GM13976 (cell line): ENCODE results near the gene ALKBH7.
"Not testable (repeated sequence)": the region's sequence is repeated elsewhere in the genome, so short reads cannot be mapped to it uniquely, and the experiment has no call there.

Source experiments
- DNase-seq: peaks from one replicate; pipeline ENCODE4 v3.0.0; 2012; ENCODE audit warnings: low spot score
- in situ Hi-C: fragments of 300-500 bp; cut with MboI; formaldehyde crosslinking; loops from one replicate; pipeline ENCODE4 v1.12.0; 2022; ENCODE audit warnings: low sequenced_read_pairs, mixed read lengths, inconsistent platforms; ENCODE audit not compliant: unreplicated experiment
- TF ChIP-seq, protein P1 (sequence below): IDR thresholded peaks from 2 replicates; pipeline ENCODE4 v1.5.1; 2012; ENCODE audit warnings: borderline replicate concordance, mild to moderate bottlenecking; ENCODE audit not compliant: insufficient read depth; ENCODE audit errors: extremely low read depth, missing control alignments, control extremely low read depth

The ALKBH7 gene

GRCh38 chr19:6357174-6357573 lies 15.4 kb upstream of the ALKBH7 start:
- in situ Hi-C loops = no loop called here
- TF ChIP-seq, protein P1, sequence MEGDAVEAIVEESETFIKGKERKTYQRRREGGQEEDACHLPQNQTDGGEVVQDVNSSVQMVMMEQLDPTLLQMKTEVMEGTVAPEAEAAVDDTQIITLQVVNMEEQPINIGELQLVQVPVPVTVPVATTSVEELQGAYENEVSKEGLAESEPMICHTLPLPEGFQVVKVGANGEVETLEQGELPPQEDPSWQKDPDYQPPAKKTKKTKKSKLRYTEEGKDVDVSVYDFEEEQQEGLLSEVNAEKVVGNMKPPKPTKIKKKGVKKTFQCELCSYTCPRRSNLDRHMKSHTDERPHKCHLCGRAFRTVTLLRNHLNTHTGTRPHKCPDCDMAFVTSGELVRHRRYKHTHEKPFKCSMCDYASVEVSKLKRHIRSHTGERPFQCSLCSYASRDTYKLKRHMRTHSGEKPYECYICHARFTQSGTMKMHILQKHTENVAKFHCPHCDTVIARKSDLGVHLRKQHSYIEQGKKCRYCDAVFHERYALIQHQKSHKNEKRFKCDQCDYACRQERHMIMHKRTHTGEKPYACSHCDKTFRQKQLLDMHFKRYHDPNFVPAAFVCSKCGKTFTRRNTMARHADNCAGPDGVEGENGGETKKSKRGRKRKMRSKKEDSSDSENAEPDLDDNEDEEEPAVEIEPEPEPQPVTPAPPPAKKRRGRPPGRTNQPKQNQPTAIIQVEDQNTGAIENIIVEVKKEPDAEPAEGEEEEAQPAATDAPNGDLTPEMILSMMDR = no peak
- no peak for DNase-seq

DNA sequence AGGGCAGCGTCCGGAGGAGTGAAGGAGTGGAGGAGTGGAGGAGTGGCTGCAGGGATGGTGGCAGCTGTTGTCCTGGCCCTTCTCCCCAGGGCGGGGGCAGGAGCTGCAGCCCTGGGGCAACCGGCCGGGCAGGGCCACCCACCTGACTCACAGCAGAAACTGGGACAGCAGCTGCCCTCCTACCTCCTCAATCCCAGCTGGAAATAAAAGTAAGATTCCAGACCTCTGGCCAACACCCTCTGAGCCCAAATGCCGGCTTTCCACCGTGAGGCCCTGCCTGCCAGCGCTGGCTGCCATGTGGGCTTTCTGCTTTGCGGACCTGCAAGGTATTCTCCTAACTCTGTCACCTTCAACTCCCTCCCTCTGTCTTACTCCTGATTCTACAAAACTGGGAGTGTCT lies 14.6 kb upstream of the ALKBH7 start:
- in situ Hi-C loops = no loop called here
- TF ChIP-seq, protein P1 = no peak
- no peak for DNase-seq

GRCh38 chr19:6359568-6360341 lies 12.8 kb upstream of the ALKBH7 start:
- DNase-seq = no peak
- in situ Hi-C loops = no loop called here
- TF ChIP-seq, protein P1 = no peak

DNA sequence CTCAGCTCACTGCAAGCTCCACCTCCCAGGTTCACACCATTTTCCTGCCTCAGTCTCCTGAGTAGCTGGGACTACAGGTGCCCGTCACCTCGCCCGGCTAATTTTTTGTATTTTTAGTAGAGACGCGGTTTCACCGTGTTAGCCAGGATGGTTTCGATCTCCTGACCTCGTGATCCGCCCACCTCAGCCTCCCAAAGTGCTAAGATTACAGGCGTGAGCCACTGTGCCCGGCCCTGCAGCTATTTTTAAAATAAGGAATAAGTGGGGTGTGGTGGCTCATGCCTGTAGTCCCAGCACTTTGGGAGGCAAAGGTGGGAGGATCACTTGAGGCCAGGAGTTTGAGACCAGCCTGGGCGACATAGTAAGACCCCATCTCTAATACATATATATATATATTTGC lies 12.1 kb upstream of the ALKBH7 start:
- in situ Hi-C loops = not testable (repeated sequence)

GRCh38 chr19:6360857-6361216 lies 11.8 kb upstream of the ALKBH7 start:
- DNase-seq, in situ Hi-C loops: not testable (repeated sequence)

More for the DNA sequence above, 12.1 kb upstream of the ALKBH7 start:
- not testable (repeated sequence) for DNase-seq

DNA sequence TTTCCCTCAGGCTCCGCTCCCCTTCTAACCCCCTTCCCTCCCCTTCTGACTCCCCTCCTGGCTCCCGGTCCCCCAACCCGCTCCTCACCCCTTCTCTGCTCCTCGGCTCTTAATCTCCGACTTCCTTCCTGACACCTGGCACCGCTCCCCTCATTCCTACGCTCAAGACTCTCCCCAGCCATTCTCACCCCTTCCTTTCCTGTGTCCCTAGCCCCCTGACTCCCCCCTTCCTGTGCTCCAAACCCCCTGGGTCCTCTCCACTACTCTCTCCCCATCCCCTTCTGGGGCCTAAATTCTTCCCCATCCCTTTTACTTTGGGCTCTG lies 10.6 kb upstream of the ALKBH7 start:
- TF ChIP-seq, protein P1 = no peak
- no peak for DNase-seq
- in situ Hi-C loops = no loop called here

- TF ChIP-seq, protein P1 = no peak
- no peak for DNase-seq
- in situ Hi-C loops = no loop called here
Measured at GRCh38 chr19:6362351-6362801, 10.2 kb upstream of the ALKBH7 start.

- in situ Hi-C loops = no loop called here
Measured at GRCh38 chr19:6364353-6364752, 8.2 kb upstream of the ALKBH7 start.

More at GRCh38 chr19:6364353-6364752, 8.2 kb upstream of the ALKBH7 start:
- TF ChIP-seq, protein P1 = no peak
- no peak for DNase-seq
